ENCODE measurements around the gene FOXP1. TPM values are rescaled to one million over a fixed set of nuclear protein-coding genes. Genes with fewer than 3 reads are reported as not detected.

FOXP1 gene
- total RNA-seq, 2 experiments from 2014 or later, result 493 to 508 TPM

- no peak overlapping the region for H3K4me3 ChIP-seq (ENCODE audit: low read length)
- Mint-ChIP-seq H3K36me3 (ENCODE audit: low read depth) (peaks cover 55% of the 10 kb centered on the region), H3K4me1 (ENCODE audit: low read depth) (peaks cover 90% of the 10 kb centered on the region), H3K4me3 (no peak overlapping the region), H3K27ac (peak overlapping the region; percentile 72), H3K9me3 (no peaks in the 10 kb centered on the region), H3K27me3 (no peaks in the 10 kb centered on the region)
- ATAC-seq (ENCODE audit: poor library complexity), result no peak
- intact Hi-C loops (cut with DNase I, micrococcal nuclease), result loop anchor here in 1 of 2 experiments (2.0 kb wide), 1 partner anchor 33 kb away; no protein-coding TSS in a partner anchor
- H3K27ac ChIP-seq (ENCODE audit: low read depth in 1 of 2, low read length in 2 of 2), result no peak overlapping the region
- H3K27me3 ChIP-seq (ENCODE audit: control insufficient read depth in 1 of 2, insufficient read depth in 2 of 2, low read length in 2 of 2), result no peaks in the 10 kb centered on the region
- ChIA-PET CTCF (no interaction called here), POLR2A (interaction anchor here (0.7 to 0.9 kb wide), 3 partner anchors 9 to 290 kb away, joined by 3 read pairs; no protein-coding TSS in a partner anchor)
- TF ChIP-seq CTCF (IDR thresholded peaks at IDR 0.05), result no peak
- peaks cover 27% of the 10 kb centered on the region for H3K4me1 ChIP-seq (ENCODE audit: insufficient read depth, low read length)
- peaks cover 26% of the 10 kb centered on the region for H3K36me3 ChIP-seq (ENCODE audit: insufficient read depth, low read length)
- DNase-seq, result no peak
- no peaks in the 10 kb centered on the region for H3K9me3 ChIP-seq (ENCODE audit: control insufficient read depth in 1 of 2, insufficient read depth in 1 of 2, low read length in 2 of 2)
Observed at GRCh38 chr3:71245971-71246880, 337.3 kb downstream of the FOXP1 start.

- DNase-seq (no peak), ATAC-seq (ENCODE audit: poor library complexity) (no peak)
- Mint-ChIP-seq H3K4me1 (ENCODE audit: low read depth) (peaks cover 87% of the 10 kb centered on the region), H3K27me3 (no peaks in the 10 kb centered on the region), H3K4me3 (no peak overlapping the region), H3K36me3 (ENCODE audit: low read depth) (peaks cover 58% of the 10 kb centered on the region), H3K9me3 (no peaks in the 10 kb centered on the region), H3K27ac (peak overlapping the region; percentile 66)
- ChIA-PET CTCF (interaction anchor here (0.7 kb wide), 1 partner anchor 20 kb away, joined by 3 read pairs; no protein-coding TSS in a partner anchor), POLR2A (interaction anchor here (0.7 kb wide), 2 partner anchors 8 to 291 kb away, joined by 3 read pairs; no protein-coding TSS in a partner anchor)
- Histone ChIP-seq H3K9me3 (ENCODE audit: control insufficient read depth in 1 of 2, insufficient read depth in 1 of 2, low read length in 2 of 2) (no peaks in the 10 kb centered on the region), H3K4me1 (ENCODE audit: insufficient read depth, low read length) (peaks cover 25% of the 10 kb centered on the region), H3K36me3 (ENCODE audit: insufficient read depth, low read length) (peaks cover 27% of the 10 kb centered on the region), H3K27me3 (ENCODE audit: control insufficient read depth in 1 of 2, insufficient read depth in 2 of 2, low read length in 2 of 2) (no peaks in the 10 kb centered on the region), H3K27ac (ENCODE audit: low read depth in 1 of 2, low read length in 2 of 2) (no peak overlapping the region), H3K4me3 (ENCODE audit: low read length) (no peak overlapping the region)
- intact Hi-C loops (cut with DNase I, micrococcal nuclease), result no loop called here
- TF ChIP-seq CTCF (IDR thresholded peaks at IDR 0.05), result no peak
Observed at GRCh38 chr3:71244826-71245488, 338.6 kb downstream of the FOXP1 start.

- no peaks in the 10 kb centered on the region for H3K27me3 Mint-ChIP-seq
- peaks cover 18% of the 10 kb centered on the region for H3K4me1 ChIP-seq (ENCODE audit: insufficient read depth, low read length)
- H3K27ac Mint-ChIP-seq, result peak overlapping the region; percentile 66
- no peak for DNase-seq
- TF ChIP-seq CTCF (IDR thresholded peaks at IDR 0.05), result no peak
- H3K4me3 ChIP-seq (ENCODE audit: low read length), result no peak overlapping the region
- H3K27ac ChIP-seq (ENCODE audit: low read depth in 1 of 2, low read length in 2 of 2), result no peak overlapping the region
- peaks cover 24% of the 10 kb centered on the region for H3K36me3 ChIP-seq (ENCODE audit: insufficient read depth, low read length)
- H3K27me3 ChIP-seq (ENCODE audit: control insufficient read depth in 1 of 2, insufficient read depth in 2 of 2, low read length in 2 of 2), result no peaks in the 10 kb centered on the region
- ChIA-PET POLR2A (no interaction called here), CTCF (no interaction called here)
- peaks cover 60% of the 10 kb centered on the region for H3K36me3 Mint-ChIP-seq (ENCODE audit: low read depth)
- no peak overlapping the region for H3K4me3 Mint-ChIP-seq
- no peaks in the 10 kb centered on the region for H3K9me3 ChIP-seq (ENCODE audit: control insufficient read depth in 1 of 2, insufficient read depth in 1 of 2, low read length in 2 of 2)
- no peaks in the 10 kb centered on the region for H3K9me3 Mint-ChIP-seq
- H3K4me1 Mint-ChIP-seq (ENCODE audit: low read depth), result peaks cover 85% of the 10 kb centered on the region
- ATAC-seq (ENCODE audit: poor library complexity), result no peak
- intact Hi-C loops (cut with DNase I, micrococcal nuclease), result no loop called here
Observed at GRCh38 chr3:71244153-71244825, 339.2 kb downstream of the FOXP1 start.
